T-cell (primary cell): ENCODE data around the gene CD79A. TPM values are rescaled to one million over a fixed set of nuclear protein-coding genes. Genes with fewer than 3 reads are reported as not detected.

Experiments
- ATAC-seq, 4 experiments: fragments of 200-7000 bp in 3 of 4; fragments of 150-1000 bp in 1 of 4; cut with Tn5 transposase; replicated peaks in 1 of 4; 1 replicate in 3 of 4; 2 replicates in 1 of 4; pipeline ENCODE4 v1.10.0; 2021; ENCODE audit warnings: moderate library complexity in 3 of 4, mild to moderate bottlenecking in 2 of 4, moderate number of reproducible peaks in 1 of 4
- CTCF ChIA-PET, 2 donors: fragments of 300-600 bp; sonication (Branson Sonifier 250); formaldehyde crosslinking; loops; one replicate each; lab custom pipeline; 2022; ENCODE audit warnings: antibody characterized with exemption in 2 of 2; lab: Charles Lee
- POLR2A ChIA-PET, 2 donors: fragments of 300-600 bp; sonication (Branson Sonifier 250); formaldehyde crosslinking; loops; one replicate each; lab custom pipeline; 2022; ENCODE audit warnings: antibody characterized with exemption in 2 of 2; lab: Charles Lee
- DNase-seq, 35 experiments: peaks; one replicate each; pipeline versions ENCODE4 v3.0.0 to v3.0.0-alpha.2; 2013 to 2023
- H3K27ac ChIP-seq: one replicate; pipeline ENCODE4 v1.5.1; 2013; ENCODE audit warnings: low read length
- H3K27me3 ChIP-seq, 2 experiments: replicated peaks in 1 of 2; 1 replicate in 1 of 2; 2 replicates in 1 of 2; pipeline versions ENCODE4 v1.6.1 to v1.7.0; 2013; ENCODE audit warnings: low read length in 1 of 2, mixed read lengths in 1 of 2; ENCODE audit not compliant: control insufficient read depth in 2 of 2, insufficient read depth in 2 of 2; ENCODE audit errors: extremely low read depth in 1 of 2
- H3K36me3 ChIP-seq, 2 donors: 1 replicate in 1 of 2; 2 replicates in 1 of 2; pipeline versions ENCODE4 v1.6.1 to v1.7.0; 2013; ENCODE audit warnings: low read length in 1 of 2; ENCODE audit not compliant: control insufficient read depth in 2 of 2, insufficient read depth in 1 of 2; ENCODE audit errors: extremely low read depth in 1 of 2
- H3K4me1 ChIP-seq, 2 experiments: 1 replicate in 1 of 2; 2 replicates in 1 of 2; pipeline versions ENCODE4 v1.6.1 to v1.7.0; 2013; ENCODE audit warnings: low read length in 2 of 2, mixed read lengths in 1 of 2; ENCODE audit not compliant: insufficient read depth in 2 of 2, control insufficient read depth in 1 of 2; ENCODE audit errors: extremely low read depth in 1 of 2
- H3K4me3 ChIP-seq, 2 donors: 1 replicate in 1 of 2; 2 replicates in 1 of 2; pipeline versions ENCODE4 v1.5.1 to v1.7.0; 2013; ENCODE audit warnings: mild to moderate bottlenecking in 2 of 2, low read length in 1 of 2, moderate library complexity in 1 of 2; ENCODE audit not compliant: control insufficient read depth in 1 of 2; ENCODE audit errors: extremely low read depth in 1 of 2
- H3K9me3 ChIP-seq: 2 replicates; pipeline ENCODE4 v1.7.0; 2013
- H3K27ac Mint-ChIP-seq, 2 donors: one replicate each; pipeline ENCODE4 v1.8.0; 2020 to 2021; ENCODE audit warnings: mild to moderate bottlenecking in 2 of 2, mixed read lengths in 2 of 2
- H3K27me3 Mint-ChIP-seq, 2 donors: one replicate each; pipeline ENCODE4 v1.8.0; 2021 to 2022; ENCODE audit warnings: mixed read lengths in 2 of 2
- H3K36me3 Mint-ChIP-seq: one replicate; pipeline ENCODE4 v1.8.0; 2021; ENCODE audit warnings: mixed read lengths
- H3K4me1 Mint-ChIP-seq, 3 donors: one replicate each; pipeline ENCODE4 v1.8.0; 2020 to 2022; ENCODE audit warnings: mixed read lengths in 3 of 3, mild to moderate bottlenecking in 1 of 3
- H3K4me3 Mint-ChIP-seq, 3 donors: one replicate each; pipeline ENCODE4 v1.8.0; 2020 to 2022; ENCODE audit warnings: mild to moderate bottlenecking in 3 of 3, mixed read lengths in 3 of 3, moderate library complexity in 3 of 3
- H3K9me3 Mint-ChIP-seq, 3 donors: one replicate each; pipeline ENCODE4 v1.8.0; 2020 to 2022; ENCODE audit warnings: mixed read lengths in 3 of 3
- WGBS: methylation state at CpG from one replicate; pipeline ENCODE4 v1.1.5; 2013; ENCODE audit warnings: missing lambda C conversion rate; ENCODE audit not compliant: insufficient coverage; 5-methylcytosine and 5-hydroxymethylcytosine counted together
- total RNA-seq, 35 experiments: library from RNA in 6 of 35; stranded (reverse) in 6 of 35; fragments of 120-200 nt in 1 of 35; gene quantifications; one replicate each; pipeline versions ENCODE4 v1.2.1 to v1.2.4 and lab custom pipeline; 2013 to 2026

CD79A gene
- total RNA-seq, 5 donors from 2014 or later (not counting 1 experiment from before 2014, with no cell fraction given), result 15.9 to 51.1 (median 19.0) TPM

- WGBS, result 91% methylated on average over 17 of the region's 27 CpGs
- peaks cover 36 to 45% (median 37%) of the 10 kb centered on the region in 3 donors for H3K4me1 Mint-ChIP-seq
- Histone ChIP-seq H3K4me1 (peaks cover 23 to 46% of the 10 kb centered on the region in 2 experiments), H3K27me3 (peaks cover 7 to 29% of the 10 kb centered on the region in 2 experiments), H3K9me3 (no peaks in the 10 kb centered on the region), H3K36me3 (no peaks in the 10 kb centered on the region), H3K27ac (no peak overlapping the region), H3K4me3 (no peak overlapping the region)
- POLR2A ChIA-PET, result no interaction called here
- CTCF ChIA-PET, result no interaction called here
- no peak overlapping the region for H3K27ac Mint-ChIP-seq
- ATAC-seq (no peak), DNase-seq (no peak)
- peaks cover 8% of the 10 kb centered on the region in 2 donors for H3K27me3 Mint-ChIP-seq
- H3K4me3 Mint-ChIP-seq, result no peak overlapping the region
- H3K9me3 Mint-ChIP-seq, result no peaks in the 10 kb centered on the region
- peaks cover 4% of the 10 kb centered on the region for H3K36me3 Mint-ChIP-seq
Observed at GRCh38 chr19:41926028-41926762, 49.1 kb downstream of the CD79A start.

- DNase-seq, result no peak
- no peak overlapping the region for H3K27ac ChIP-seq
Observed at GRCh38 chr19:41926763-41927496, 49.9 kb downstream of the CD79A start.

GRCh38 chr19:41927497-41928192 lies 50.6 kb downstream of the CD79A start:
- 9% methylated on average over 17 of the region's 43 CpGs for WGBS
- POLR2A ChIA-PET, result no interaction called here
- H3K4me1 Mint-ChIP-seq, result peaks cover 29 to 37% (median 30%) of the 10 kb centered on the region in 3 donors

More at GRCh38 chr19:41926763-41927496, 49.9 kb downstream of the CD79A start:
- Histone ChIP-seq H3K27me3 (peaks cover 7 to 22% of the 10 kb centered on the region in 2 experiments), H3K4me1 (peaks cover 19 to 41% of the 10 kb centered on the region in 2 experiments), H3K9me3 (no peaks in the 10 kb centered on the region), H3K36me3 (no peaks in the 10 kb centered on the region), H3K4me3 (no peak overlapping the region)
- Mint-ChIP-seq H3K27ac (no peak overlapping the region), H3K4me3 (no peak overlapping the region), H3K9me3 (no peaks in the 10 kb centered on the region), H3K4me1 (peaks cover 34 to 43% (median 34%) of the 10 kb centered on the region in 3 donors), H3K27me3 (peaks cover 8% of the 10 kb centered on the region in 2 donors), H3K36me3 (peaks cover 4% of the 10 kb centered on the region)
- ChIA-PET CTCF (interaction anchor here in 1 of 2 donors (0.6 kb wide), 1 partner anchor 67 kb away, joined by 3 read pairs; the partner anchor contains the start of gene RPS19), POLR2A (no interaction called here)
- ATAC-seq, result no peak
- WGBS, result 91% methylated on average over 14 of the region's 16 CpGs

GRCh38 chr19:41928221-41928683 lies 51.2 kb downstream of the CD79A start, which contains the start of gene ERFL:
Gene ERFL, minus strand, starts transcription at chr19:41928449. Its CDS starts 15,530 bp downstream, at chr19:41912919.
- Mint-ChIP-seq H3K4me3 (peak within 1 kb of the TSS in 2 of 3 donors; percentile 81 to 89), H3K36me3 (no peaks in the 10 kb centered on the region), H3K4me1 (peaks cover 28 to 37% (median 31%) of the 10 kb centered on the region in 3 donors), H3K27ac (peak within 1 kb of the TSS; percentile 79 to 84), H3K9me3 (no peaks in the 10 kb centered on the region), H3K27me3 (peaks cover 1 to 2% of the 10 kb centered on the region in 2 donors)
- H3K27me3 ChIP-seq, result peaks cover 7 to 18% of the 10 kb centered on the region in 2 experiments
- H3K4me3 ChIP-seq, result peak within 1 kb of the TSS; percentile 69 to 85
- peak within 1 kb of the TSS; percentile 21 for H3K27ac ChIP-seq
- WGBS, result 0% methylated on average over 8 of the region's 49 CpGs
- POLR2A ChIA-PET, result interaction anchor here in 1 of 2 donors (0.7 kb wide), 1 partner anchor 9 kb away, joined by 5 read pairs; no protein-coding TSS in a partner anchor
- DNase-seq (peak in 1 of 35 experiments; percentile 51), ATAC-seq (peak; percentile 41 to 54 (median 46))
- CTCF ChIA-PET, result interaction anchor here in 1 of 2 donors (0.6 kb wide), 1 partner anchor 16 kb away, joined by 4 read pairs; no protein-coding TSS in a partner anchor
- H3K36me3 ChIP-seq, result no peaks in the 10 kb centered on the region
- H3K4me1 ChIP-seq, result peaks cover 16 to 36% of the 10 kb centered on the region in 2 experiments
- H3K9me3 ChIP-seq, result no peaks in the 10 kb centered on the region

More at GRCh38 chr19:41927497-41928192, 50.6 kb downstream of the CD79A start:
- CTCF ChIA-PET, result interaction anchor here in 1 of 2 donors (0.6 kb wide), 1 partner anchor 68 kb away, joined by 3 read pairs; the partner anchor contains the start of gene RPS19
- Mint-ChIP-seq H3K4me3 (peak overlapping the region in 2 of 3 donors; percentile 81 to 89), H3K27ac (no peak overlapping the region), H3K9me3 (no peaks in the 10 kb centered on the region), H3K27me3 (peaks cover 4% of the 10 kb centered on the region in 2 donors), H3K36me3 (no peaks in the 10 kb centered on the region)
- peaks cover 7 to 18% of the 10 kb centered on the region in 2 experiments for H3K27me3 ChIP-seq
- H3K4me1 ChIP-seq, result peaks cover 17 to 36% of the 10 kb centered on the region in 2 experiments
- no peaks in the 10 kb centered on the region for H3K9me3 ChIP-seq
- no peak overlapping the region for H3K27ac ChIP-seq
- peak; percentile 39 to 45 (median 42) for ATAC-seq
- peak overlapping the region; percentile 69 to 78 for H3K4me3 ChIP-seq
- H3K36me3 ChIP-seq, result no peaks in the 10 kb centered on the region
- DNase-seq, result peak in 6 of 35 experiments; percentile 39 to 61 (median 48)

- Histone ChIP-seq H3K9me3 (no peaks in the 10 kb centered on the region), H3K4me3 (peak overlapping the region; percentile 69 to 85), H3K27ac (peak overlapping the region; percentile 21), H3K4me1 (peaks cover 15 to 39% of the 10 kb centered on the region in 2 experiments), H3K36me3 (no peaks in the 10 kb centered on the region), H3K27me3 (peaks cover 7 to 18% of the 10 kb centered on the region in 2 experiments)
- ATAC-seq (peak; percentile 64 to 74 (median 68)), DNase-seq (peak in 10 of 35 experiments; percentile 19 to 70 (median 39))
- Mint-ChIP-seq H3K27me3 (no peaks in the 10 kb centered on the region), H3K27ac (peak overlapping the region; percentile 79 to 84), H3K4me1 (peaks cover 33 to 41% (median 36%) of the 10 kb centered on the region in 3 donors), H3K4me3 (peak overlapping the region in 2 of 3 donors; percentile 81 to 89), H3K36me3 (no peaks in the 10 kb centered on the region), H3K9me3 (no peaks in the 10 kb centered on the region)
- 17% methylated on average over 24 of the region's 29 CpGs for WGBS
- CTCF ChIA-PET, result interaction anchor here in 1 of 2 donors (0.6 to 0.9 kb wide), 2 partner anchors 17 to 69 kb away, joined by 3 to 4 read pairs; partner anchors contain the start of gene RPS19
- POLR2A ChIA-PET, result interaction anchor here in 1 of 2 donors (0.7 kb wide), 1 partner anchor 10 kb away, joined by 5 read pairs; no protein-coding TSS in a partner anchor
Observed at GRCh38 chr19:41928754-41929535, 51.9 kb downstream of the CD79A start.
